K562 (cell line): ENCODE data around the gene POLR3A. TPM values are rescaled to one million over a fixed set of nuclear protein-coding genes. Genes with fewer than 3 reads are reported as not detected.

Source experiments
- ATAC-seq: fragments of 200-7000 bp; cut with Tn5 transposase; 3 replicates; pipeline ENCODE4 v1.9.1; 2020; ENCODE audit warnings: moderate library complexity
- BruUV-seq: library from RNA; stranded (reverse); fragments of 400-500 nt; replicated peaks from 2 replicates; lab custom pipeline; 2021; lab: Mats Ljungman, UMichigan
- CTCF ChIA-PET: fragments of 300-600 bp; formaldehyde crosslinking; extraction: SDS; loops from one replicate; lab custom pipeline; 2021; ENCODE audit warnings: low intra/inter-chr PET ratio; lab: Yijun Ruan, JAX
- POLR2A ChIA-PET: fragments of 300-600, 350-650 bp; sonication (Branson Sonifier 250); formaldehyde crosslinking; extraction: SDS; loops from one replicate; lab custom pipeline; 2021; ENCODE audit warnings: antibody characterized with exemption, inconsistent platforms; lab: Yijun Ruan, JAX
- DNase-seq, 4 experiments: peaks; one replicate each; pipeline versions ENCODE4 v3.0.0 to v3.0.0-alpha.2; 2011 to 2018; ENCODE audit warnings: low spot score in 3 of 4, mixed read lengths in 3 of 4; ENCODE audit errors: extremely low read depth in 1 of 4
- FAIRE-seq: peaks from 2 replicates; lab custom pipeline; 2011; peaks lifted over from hg19 to GRCh38; lab: Jason Lieb, UNC
- H2AFZ ChIP-seq: 2 replicates; pipeline ENCODE4 v1.6.0; 2011; ENCODE audit warnings: low read depth, low read length, control low read depth, inconsistent platforms
- H3K27ac ChIP-seq: fragments of 200-600 bp; 3 replicates; pipeline ENCODE4 v1.8.0; 2011; ENCODE audit warnings: low read depth, mild to moderate bottlenecking, control low read depth, inconsistent platforms, low read length, moderate library complexity, mixed read lengths; ENCODE audit errors: extremely low read depth
- H3K27me3 ChIP-seq, 2 experiments: fragments of 300-600 bp in 1 of 2; 2 replicates in 1 of 2; 3 replicates in 1 of 2; pipeline versions ENCODE4 v1.6.0 to v1.8.0; 2011; ENCODE audit warnings: inconsistent platforms in 2 of 2, low read length in 2 of 2, mild to moderate bottlenecking in 1 of 2, mixed read lengths in 1 of 2, moderate library complexity in 1 of 2; ENCODE audit not compliant: control insufficient read depth in 2 of 2, insufficient read depth in 2 of 2
- H3K36me3 ChIP-seq: fragments of 300-600 bp; 3 replicates; pipeline ENCODE4 v1.8.0; 2011; ENCODE audit warnings: mild to moderate bottlenecking, low read length, inconsistent platforms; ENCODE audit not compliant: control insufficient read depth, insufficient read depth
- H3K4me1 ChIP-seq, 2 experiments: fragments of 200-600 bp in 1 of 2; replicated peaks in 1 of 2; 2 replicates in 1 of 2; 3 replicates in 1 of 2; pipeline versions ENCODE4 v1.5.1 to v1.8.0; 2011; ENCODE audit warnings: inconsistent platforms in 2 of 2, low read length in 2 of 2, mild to moderate bottlenecking in 1 of 2, mixed read lengths in 1 of 2, moderate library complexity in 1 of 2; ENCODE audit not compliant: control insufficient read depth in 2 of 2, insufficient read depth in 2 of 2
- H3K4me2 ChIP-seq: 2 replicates; pipeline ENCODE4 v1.6.1; 2011; ENCODE audit warnings: low read length, control low read depth, inconsistent platforms, mixed read lengths; ENCODE audit not compliant: insufficient read depth
- H3K4me3 ChIP-seq: fragments of 200-600 bp; sonication (generic), shearing (Covaris generic); 2 replicates; pipeline ENCODE4 v1.5.1; 2016; ENCODE audit warnings: control low read depth, inconsistent platforms
- H3K79me2 ChIP-seq: fragments of 200-600 bp; 3 replicates; pipeline ENCODE4 v1.8.0; 2011; ENCODE audit warnings: low read length, inconsistent platforms; ENCODE audit not compliant: control insufficient read depth, insufficient read depth
- H3K9ac ChIP-seq, 2 experiments: 2 replicates each; pipeline versions ENCODE4 v1.6.0 to v1.6.1; 2011; ENCODE audit warnings: low read depth in 2 of 2, low read length in 2 of 2, control low read depth in 1 of 2, inconsistent platforms in 1 of 2, mild to moderate bottlenecking in 1 of 2, mixed read lengths in 1 of 2; ENCODE audit not compliant: insufficient read depth in 1 of 2
- H3K9me1 ChIP-seq: one replicate; pipeline ENCODE4 v1.6.0; 2011; ENCODE audit warnings: inconsistent platforms, mild to moderate bottlenecking, low read length, moderate library complexity; ENCODE audit not compliant: control insufficient read depth, insufficient read depth
- H3K9me3 ChIP-seq: replicated peaks from 2 replicates; pipeline ENCODE4 v1.5.1; 2011; ENCODE audit warnings: low read depth, low read length, inconsistent platforms; ENCODE audit not compliant: control insufficient read depth, insufficient read depth
- H4K20me1 ChIP-seq: replicated peaks from 2 replicates; pipeline ENCODE4 v1.6.1; 2011; ENCODE audit warnings: low read length, inconsistent platforms, mixed read lengths; ENCODE audit not compliant: control insufficient read depth, insufficient read depth
- ATF3 ChIP-seq, 2 experiments: fragments of 450-650 bp in 1 of 2; sonication (generic) in 1 of 2; formaldehyde crosslinking in 1 of 2; IDR thresholded peaks in 1 of 2; conservative IDR thresholded peaks in 1 of 2; 2 replicates each; pipeline versions ENCODE4 v1.6.1 to v1.8.1; 2016 to 2023; ENCODE audit warnings: mild to moderate bottlenecking in 2 of 2, moderate library complexity in 2 of 2, inconsistent platforms in 1 of 2, missing genetic modification reagents in 1 of 2
- ATF7 ChIP-seq: fragments of 450-650 bp; IDR thresholded peaks from 2 replicates; pipeline ENCODE4 v1.7.1; 2014; ENCODE audit warnings: mild to moderate bottlenecking, moderate library complexity
- CHCHD3 ChIP-seq: fragments of 250-450 bp; sonication (Bioruptor Pico); IDR thresholded peaks from 2 replicates; pipeline ENCODE4 v2.1.2; 2022; ENCODE audit warnings: mild to moderate bottlenecking
- JUN ChIP-seq, 2 experiments: sonication (generic) in 1 of 2; formaldehyde crosslinking in 1 of 2; IDR thresholded peaks; 2 replicates each; pipeline versions ENCODE4 v1.6.1 to v1.8.0; 2012 to 2022; ENCODE audit warnings: borderline replicate concordance in 2 of 2, mild to moderate bottlenecking in 2 of 2, improper control_type of control experiment in 1 of 2, low read depth in 1 of 2, low read length in 1 of 2, missing genetic modification reagents in 1 of 2
- MAFK ChIP-seq: IDR thresholded peaks from 2 replicates; pipeline ENCODE4 v1.6.1; 2011; ENCODE audit warnings: low read length, improper control_type of control experiment
- MTA1 ChIP-seq: fragments of 450-650 bp; IDR thresholded peaks from 2 replicates; pipeline ENCODE4 v1.6.1; 2017; ENCODE audit warnings: borderline replicate concordance
- NCOA6 ChIP-seq: fragments of 450-650 bp; IDR thresholded peaks from 2 replicates; pipeline ENCODE4 v1.6.1; 2017; ENCODE audit warnings: mild to moderate bottlenecking
- SMARCA4 ChIP-seq: fragments of 450-650 bp; IDR thresholded peaks from 2 replicates; pipeline ENCODE4 v1.6.1; 2016
- SOX6 ChIP-seq: fragments of 450-650 bp; IDR thresholded peaks from 2 replicates; pipeline ENCODE4 v1.6.1; 2014; ENCODE audit warnings: mild to moderate bottlenecking
- TAF7 ChIP-seq: fragments of 450-650 bp; IDR thresholded peaks from 2 replicates; pipeline ENCODE4 v1.6.1; 2016; ENCODE audit warnings: missing genetic modification characterization, missing compliant biosample characterization
- TRIM24 ChIP-seq, 2 experiments: fragments of 450-650 bp; IDR thresholded peaks; 2 replicates each; pipeline ENCODE4 v1.6.1; 2016
- TRIM28 ChIP-seq: fragments of 450-650 bp; IDR thresholded peaks from 2 replicates; pipeline ENCODE4 v1.6.1; 2017
- TSHZ1 ChIP-seq: fragments of 250-450 bp; sonication (Bioruptor Pico); IDR thresholded peaks from 2 replicates; pipeline ENCODE4 v1.4.0; 2020; ENCODE audit warnings: mild to moderate bottlenecking, moderate library complexity
- VEZF1 ChIP-seq: fragments of 200-800 bp; sonication (Bioruptor generic); IDR thresholded peaks from 2 replicates; pipeline ENCODE4 v1.6.1; 2017; ENCODE audit warnings: missing genetic modification characterization, missing compliant biosample characterization
- ZNF24 ChIP-seq: fragments of 450-650 bp; IDR thresholded peaks from 2 replicates; pipeline ENCODE4 v1.6.1; 2016
- WGBS: fragments of 100-300 bp; shearing (Covaris generic); methylation state at CpG from one replicate; pipeline ENCODE4 v1.1.6; 2016; ENCODE audit warnings: low coverage, mixed read lengths; ENCODE audit not compliant: insufficient coverage; ENCODE audit errors: missing lambda C conversion rate; 5-methylcytosine and 5-hydroxymethylcytosine counted together
- in situ Hi-C: fragments of 300-500 bp; cut with MboI; formaldehyde crosslinking; loops from 4 replicates; pipeline ENCODE4 v1.15.0; 2018; ENCODE audit warnings: inconsistent platforms, mixed read lengths
- intact Hi-C: fragments of 100-400 bp; cut with micrococcal nuclease; formaldehyde crosslinking; loops from 2 replicates; pipeline ENCODE4 v1.14.2; 2022
- polyA plus RNA-seq, 8 experiments: library from polyadenylated mRNA; depleted of rRNA in 4 of 8; stranded (reverse) in 5 of 8; unstranded in 3 of 8; fragments of >200 nt; fragmentation: Nextera tagmentation in 2 of 8; fragmentation: Illumina TruSeq in 1 of 8; extraction: Ambion mirVana in 2 of 8; extraction: Trizol in 1 of 8; gene quantifications; 2 replicates each; pipeline versions ENCODE4 v1.2.1 to v1.2.3, GENCODE V29; 2011 to 2014; ENCODE audit warnings: inconsistent platforms in 1 of 8, missing spikeins in 1 of 8
- total RNA-seq, 7 experiments: library from RNA; depleted of rRNA in 6 of 7; stranded (reverse); fragments of >200 nt in 6 of 7; fragmentation: Illumina TruSeq in 2 of 7; extraction: Trizol in 2 of 7; gene quantifications; 2 replicates each; pipeline versions ENCODE4 v1.2.1 to v1.2.3, GENCODE V29; 2011 to 2021; ENCODE audit warnings: low replicate concordance in 1 of 7

The POLR3A gene
- total and polyA plus RNA-seq, 9 of the 15 experiments (the other 6 are each of a cell fraction or from before 2014, with no cell fraction given): 14.9 to 37.0 (median 26.7) TPM

- ChIA-PET CTCF (interaction anchor here (0.7 kb wide), 1 partner anchor 227 kb away, joined by 6 read pairs; no protein-coding TSS in a partner anchor), POLR2A (interaction anchor here (0.6 to 1.2 kb wide), 4 partner anchors 9 to 43 kb away, joined by 3 read pairs; no protein-coding TSS in a partner anchor)
- no peaks in the 10 kb centered on the region for H3K79me2 ChIP-seq
- peak overlapping the region; percentile 93 for H2AFZ ChIP-seq
- H3K4me2 ChIP-seq: peak overlapping the region; percentile 24
- no peak overlapping the region for H3K4me3 ChIP-seq
- intact Hi-C loops: no loop called here
- H4K20me1 ChIP-seq: no peaks in the 10 kb centered on the region
- BruUV-seq: no TSS peak
- DNase-seq: peak in 1 of 4 experiments; percentile 58
- H3K36me3 ChIP-seq: no peaks in the 10 kb centered on the region
- peak overlapping the region in 1 of 2 experiments; percentile 66; a peak in 1 of 4 replicates for H3K9ac ChIP-seq
- in situ Hi-C loops: no loop called here
- no peaks in the 10 kb centered on the region for H3K9me1 ChIP-seq
- H3K4me1 ChIP-seq: peaks cover 9 to 17% of the 10 kb centered on the region in 2 experiments; a peak in 4 of 5 replicates
- H3K9me3 ChIP-seq: no peaks in the 10 kb centered on the region
- 53% methylated on average over 8 of the region's 8 CpGs for WGBS
- peak; percentile 39 for ATAC-seq
- no peak for FAIRE-seq
- no peaks in the 10 kb centered on the region for H3K27me3 ChIP-seq
- peak overlapping the region; percentile 64; the same call in 2 of the 3 replicates for H3K27ac ChIP-seq
- TF ChIP-seq CHCHD3 (CRISPR knock-in tag): no peak
- no peak for TF ChIP-seq TAF7 (tag)
- peak; percentile 69 to 73 for TF ChIP-seq TRIM24 (IDR thresholded peaks at IDR 0.05)
- TF ChIP-seq ATF3 (IDR thresholded peaks at IDR 0.05): peak; percentile 93
- no peak for TF ChIP-seq ATF3 (CRISPR knock-in tag; conservative IDR thresholded peaks at IDR 0.05)
- TF ChIP-seq VEZF1: 0 out of 2 replicates have a peak, but pooled peaks have one; percentile 19
- peak; percentile 72 for TF ChIP-seq SMARCA4
- TF ChIP-seq TSHZ1: no peak
- TF ChIP-seq JUN (IDR thresholded peaks at IDR 0.05; ENCODE audit: borderline replicate concordance, low read depth, low read length): peak; percentile 75; the same call in 1 of the 2 replicates
- TF ChIP-seq JUN (CRISPR knock-in tag; IDR thresholded peaks at IDR 0.05; ENCODE audit: borderline replicate concordance): no peak
- TF ChIP-seq ZNF24: peak; percentile 78; the same call in 1 of the 2 replicates
- 0 out of 2 replicates have a peak, but pooled peaks have one; percentile 38 for TF ChIP-seq SOX6
- TF ChIP-seq NCOA6: peak; percentile 14; the same call in 1 of the 2 replicates
- 0 out of 2 replicates have a peak, but pooled peaks have one; percentile 54 for TF ChIP-seq TRIM28
- TF ChIP-seq MTA1: peak; percentile 73; the same call in 1 of the 2 replicates
- peak; percentile 28; the same call in 1 of the 2 replicates for TF ChIP-seq MAFK
- TF ChIP-seq ATF7: peak; percentile 81; the same call in 1 of the 2 replicates
These were observed 86.0 kb downstream of the POLR3A start for GRCh38 chr10:77943121-77943901.
